ENCODE measurements around the gene LSMEM2. TPM values are rescaled to one million over a fixed set of nuclear protein-coding genes. Genes with fewer than 3 reads are reported as not detected.
"Not testable (repeated sequence)": the region's sequence is repeated elsewhere in the genome, so short reads cannot be mapped to it uniquely, and the experiment has no call there.

The LSMEM2 gene
- total RNA-seq, 1 donor from 2014 or later, result 4.8 TPM

DNA sequence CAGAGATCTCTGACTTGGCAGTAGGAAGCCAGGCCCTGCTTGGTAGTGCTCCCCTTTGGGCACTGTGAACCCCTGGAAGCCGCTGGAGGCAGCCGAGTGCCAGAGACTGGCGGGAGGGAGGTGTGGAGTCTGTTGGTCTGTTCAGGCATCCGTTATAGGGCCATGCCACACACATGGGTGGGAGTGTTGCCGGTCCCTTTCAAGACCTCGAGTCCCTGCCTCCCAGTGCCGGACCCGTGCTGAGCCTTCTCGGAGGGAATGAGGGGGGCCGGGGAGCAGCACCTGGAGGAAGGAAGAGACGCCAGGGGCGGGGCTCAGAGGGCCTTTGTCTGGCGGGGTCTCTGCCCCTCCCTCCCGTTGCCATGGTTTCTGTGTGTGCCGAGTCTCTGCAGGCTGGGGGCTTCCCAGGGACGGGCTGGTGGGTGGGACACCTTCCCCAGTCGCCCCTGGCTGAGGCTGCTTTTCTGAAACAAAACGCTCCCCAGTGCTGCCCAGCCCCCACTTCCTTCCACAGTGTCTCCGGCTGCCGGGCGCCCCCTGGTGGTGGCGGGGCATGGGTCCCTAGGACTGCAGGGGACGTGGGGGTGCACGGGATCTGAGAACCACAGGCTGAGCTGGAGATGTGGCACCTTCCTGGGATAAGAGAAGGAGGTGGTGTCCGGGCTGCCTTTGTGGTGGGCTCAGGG lies 32.9 kb upstream of the LSMEM2 start:
- peak; percentile 88 for DNase-seq (ENCODE audit: low spot score)

DNA sequence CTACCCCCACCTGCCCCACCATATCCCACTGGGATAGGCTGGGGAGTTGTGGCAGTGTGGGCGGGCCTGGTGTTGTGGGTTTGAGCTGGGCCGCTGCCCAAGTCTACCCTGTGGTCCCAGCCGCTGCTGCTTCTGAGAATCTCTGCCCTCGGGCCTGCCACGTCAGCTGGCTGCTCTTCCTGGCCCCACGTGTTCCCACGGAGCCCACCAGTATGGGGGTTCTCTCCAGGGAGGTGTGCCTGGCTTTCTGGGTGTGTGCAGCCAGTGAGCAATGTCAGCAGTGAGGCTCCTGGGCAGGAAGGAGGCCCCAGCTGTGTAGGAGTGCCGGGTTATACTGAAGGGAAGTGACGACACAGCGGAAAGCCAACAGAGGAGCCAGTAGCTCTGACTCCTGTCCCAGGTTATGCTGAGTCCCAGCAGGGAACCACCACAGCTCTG lies 32.4 kb upstream of the LSMEM2 start:
- peak; percentile 86 for DNase-seq (ENCODE audit: low spot score)

DNA sequence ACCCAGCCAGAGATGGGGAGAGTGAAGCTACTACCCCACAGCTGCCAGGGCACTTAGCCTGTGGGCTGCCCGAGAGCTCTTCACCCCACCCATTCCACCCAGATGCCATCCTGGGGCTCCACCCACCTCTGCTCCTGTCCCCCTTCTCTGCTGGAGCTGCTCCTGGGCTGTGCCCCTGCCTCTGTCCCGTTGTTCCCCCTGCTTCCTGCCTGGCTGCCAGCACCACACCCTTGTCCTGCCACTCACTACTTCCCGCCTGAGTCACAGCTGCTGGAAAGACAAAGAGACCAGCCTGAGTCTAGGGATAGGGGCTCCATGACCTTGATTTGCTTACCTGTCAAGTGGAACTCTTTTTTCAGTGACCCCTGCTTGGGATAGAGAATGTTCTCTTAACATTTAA lies 30.5 kb upstream of the LSMEM2 start:
- DNase-seq (ENCODE audit: low spot score), result no peak

DNA sequence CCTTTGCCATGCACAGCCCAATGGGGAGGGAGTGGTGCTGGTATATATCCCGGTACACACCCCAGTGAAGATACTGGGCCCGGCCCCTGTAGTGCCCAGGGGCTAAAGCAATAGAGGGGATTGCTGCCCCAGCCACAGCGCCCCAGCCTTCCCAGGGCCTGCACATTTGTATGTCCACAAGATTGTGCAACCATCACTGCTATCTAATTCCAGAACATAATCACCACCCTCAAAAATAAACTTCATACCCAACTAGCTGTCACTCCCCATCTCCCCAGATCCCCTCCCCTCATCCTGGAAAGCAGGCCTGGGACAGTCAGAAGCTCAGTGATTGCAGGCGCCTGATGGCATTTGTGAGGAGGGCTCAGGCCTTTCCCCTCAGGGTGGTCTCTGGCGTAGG lies 29.4 kb upstream of the LSMEM2 start:
- DNase-seq (ENCODE audit: low spot score), result no peak

DNA sequence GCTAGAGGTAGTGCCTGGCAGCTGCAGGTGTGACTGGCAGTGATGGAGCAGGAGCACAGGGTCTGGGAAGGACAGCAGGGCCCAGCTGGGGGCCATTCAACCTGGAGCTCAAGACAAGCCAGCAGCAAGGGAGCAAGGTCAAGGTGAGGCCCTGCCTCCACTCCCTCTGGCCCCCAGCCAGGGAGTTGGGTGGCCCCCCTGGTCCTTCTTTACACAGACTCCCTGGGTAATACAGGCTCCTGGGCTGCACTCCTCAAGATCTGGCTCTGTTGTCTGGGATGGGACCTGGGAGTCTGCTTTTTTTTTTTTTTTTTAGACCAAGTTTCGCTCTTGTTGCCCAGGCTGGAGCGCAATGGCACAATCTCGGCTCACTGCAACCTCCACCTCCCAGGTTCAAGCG lies 28.4 kb upstream of the LSMEM2 start:
- no peak for DNase-seq (ENCODE audit: low spot score)

DNA sequence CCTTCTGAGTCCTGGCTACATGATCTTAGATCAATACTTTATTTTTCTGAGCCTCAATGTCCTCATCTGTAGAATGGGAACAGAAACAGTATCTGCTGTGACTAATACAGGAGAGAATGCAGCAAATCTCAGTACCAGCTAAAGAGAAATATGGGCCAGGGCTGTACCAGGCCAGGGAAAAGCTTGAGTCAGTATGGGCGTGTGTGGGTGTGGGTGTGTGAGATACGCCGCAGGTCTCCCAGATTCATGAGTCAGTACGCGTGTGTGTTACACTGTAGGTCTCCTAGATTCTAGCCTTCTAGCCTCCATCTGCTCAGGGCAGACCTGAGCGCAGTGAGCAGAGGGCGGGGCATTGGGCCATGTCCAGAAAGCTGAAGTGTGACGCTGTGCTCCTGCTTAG lies 27.7 kb upstream of the LSMEM2 start:
- no peak for DNase-seq (ENCODE audit: low spot score)

DNA sequence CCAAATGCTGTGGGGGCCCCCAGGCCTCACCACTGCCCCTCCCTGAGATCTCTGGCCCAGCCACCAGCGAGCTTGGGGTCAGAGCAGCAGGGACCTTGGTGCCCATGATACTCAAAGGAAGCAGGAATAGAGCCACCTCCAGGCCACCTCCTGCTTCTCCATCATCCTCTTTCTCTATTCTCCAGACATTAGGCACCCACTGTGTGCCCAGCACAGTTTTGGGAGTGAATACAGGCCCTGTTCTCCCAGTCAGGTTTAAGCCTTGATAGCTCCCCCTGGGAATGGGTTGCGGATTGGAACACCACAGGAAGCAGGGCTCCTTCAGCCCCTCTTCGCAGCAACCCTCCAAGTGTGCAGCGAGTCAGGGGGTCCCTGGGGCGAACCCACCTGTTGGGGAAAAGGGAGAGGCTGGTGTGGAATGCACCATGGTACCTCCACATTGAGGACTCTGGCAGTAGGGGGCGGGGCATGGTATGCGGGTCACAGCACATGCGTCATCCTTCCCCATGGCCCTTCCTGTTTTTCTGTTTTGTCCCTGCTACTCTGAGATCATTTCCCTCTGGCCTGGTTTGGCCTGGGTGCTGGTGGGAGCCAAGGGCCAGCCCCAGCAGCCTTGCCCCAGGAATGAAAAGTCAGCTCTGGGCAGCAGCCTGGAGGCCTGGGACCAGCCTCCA lies 24.2 kb upstream of the LSMEM2 start:
- no peak for DNase-seq (ENCODE audit: low spot score)

DNA sequence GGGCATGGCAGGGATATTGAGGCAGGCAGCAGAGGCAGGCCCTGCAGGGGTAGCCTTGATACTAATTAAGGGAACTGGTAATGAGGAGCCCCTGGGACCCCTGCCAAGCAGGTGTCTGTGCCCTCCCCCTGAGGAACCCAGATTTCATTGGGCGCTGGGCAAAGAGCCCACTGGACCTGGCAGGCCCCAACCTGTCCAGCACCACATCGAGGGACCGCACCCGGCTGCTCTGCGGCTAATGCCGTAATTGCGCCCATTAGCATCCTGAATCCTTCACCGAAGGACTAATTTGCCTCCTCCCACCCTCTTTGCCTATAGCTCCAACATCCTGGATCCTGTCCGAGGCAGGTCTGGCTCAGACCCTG lies 23.7 kb upstream of the LSMEM2 start:
- no peak for DNase-seq (ENCODE audit: low spot score)

DNA sequence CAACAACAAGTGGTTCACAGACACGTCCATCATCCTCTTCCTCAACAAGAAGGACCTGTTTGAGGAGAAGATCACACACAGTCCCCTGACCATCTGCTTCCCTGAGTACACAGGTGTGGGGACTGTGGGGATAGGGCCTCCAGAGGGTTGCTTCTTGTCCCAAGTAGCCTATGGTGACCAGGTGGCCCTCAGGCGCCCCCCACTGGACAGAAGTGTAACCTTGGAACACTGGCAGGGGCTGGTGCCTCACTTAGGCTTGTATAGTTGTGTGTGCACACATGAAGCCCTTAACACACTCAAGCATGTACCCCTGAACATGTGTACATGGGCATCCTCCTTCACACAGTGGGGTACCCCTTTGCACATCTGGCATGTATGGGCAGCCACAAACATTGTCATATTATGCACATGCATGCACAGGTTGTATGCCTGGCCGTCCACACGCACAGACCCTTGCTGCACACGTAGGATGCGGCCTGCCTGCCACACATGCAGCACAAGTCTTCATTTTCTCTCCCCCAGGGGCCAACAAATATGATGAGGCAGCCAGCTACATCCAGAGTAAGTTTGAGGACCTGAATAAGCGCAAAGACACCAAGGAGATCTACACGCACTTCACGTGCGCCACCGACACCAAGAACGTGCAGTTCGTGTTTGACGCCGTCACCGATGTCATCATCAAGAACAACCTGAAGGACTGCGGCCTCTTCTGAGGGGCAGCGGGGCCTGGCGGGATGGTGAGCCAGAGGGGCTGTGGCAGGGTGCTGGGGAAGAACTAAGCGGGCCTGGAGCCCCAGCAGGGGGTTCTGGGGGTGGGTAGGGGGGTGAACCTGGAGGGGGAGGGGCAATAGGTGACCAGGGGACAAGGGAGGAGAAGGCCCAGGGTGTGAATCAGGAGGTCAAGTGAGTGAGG lies 21.7 kb upstream of the LSMEM2 start:
- no peak for DNase-seq (ENCODE audit: low spot score)

DNA sequence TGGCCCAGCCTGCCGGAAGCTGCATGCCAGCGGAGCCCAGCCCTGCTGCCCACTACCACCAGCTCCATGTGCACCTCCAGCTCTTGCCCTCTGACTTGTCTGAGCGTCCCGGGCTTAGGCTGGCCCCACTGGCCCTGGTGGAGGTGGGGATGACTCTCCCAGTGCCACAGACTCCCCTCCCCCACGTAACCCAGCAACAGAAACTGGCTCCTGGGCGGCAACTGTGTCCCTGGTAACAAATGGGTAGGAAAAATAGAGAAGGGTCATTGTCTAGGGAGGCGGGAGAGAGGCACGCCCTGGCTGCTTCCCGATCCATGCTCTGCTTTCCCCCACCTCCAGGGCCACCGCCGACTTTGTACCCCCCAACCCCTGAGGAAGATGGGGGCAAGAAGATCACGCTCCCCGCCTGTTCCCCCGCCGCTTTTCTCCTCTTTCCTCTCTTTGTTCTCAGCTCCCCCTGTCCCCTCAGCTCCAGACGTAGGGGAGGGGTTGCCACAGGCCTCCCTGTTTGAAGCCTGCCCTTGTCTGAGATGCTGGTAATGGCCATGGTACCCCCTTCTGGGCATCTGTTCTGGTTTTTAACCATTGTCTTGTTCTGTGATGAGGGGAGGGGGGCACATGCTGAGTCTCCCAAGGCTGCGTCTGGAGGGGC lies 20.7 kb upstream of the LSMEM2 start:
- no peak for DNase-seq (ENCODE audit: low spot score)

DNA sequence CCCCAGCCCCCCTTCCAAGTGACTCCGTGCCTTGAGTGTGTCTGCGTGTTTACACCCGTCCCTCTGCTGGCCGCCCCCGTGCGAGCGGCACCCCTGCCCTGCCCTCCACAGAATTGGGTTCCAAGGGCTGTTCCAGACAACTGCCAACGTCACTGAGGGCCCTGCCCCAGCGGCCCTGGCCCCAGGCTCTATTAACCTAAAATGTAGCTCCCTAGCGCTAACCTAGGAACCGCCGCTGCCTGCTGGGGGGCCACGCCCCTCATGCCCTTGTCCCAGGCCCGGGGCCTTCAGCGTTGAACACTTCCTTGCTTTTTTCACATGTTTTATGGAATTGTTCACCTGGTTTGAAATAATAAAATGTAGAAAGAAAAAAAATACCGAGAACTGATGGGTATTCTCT lies 19.9 kb upstream of the LSMEM2 start:
- DNase-seq (ENCODE audit: low spot score), result no peak

DNA sequence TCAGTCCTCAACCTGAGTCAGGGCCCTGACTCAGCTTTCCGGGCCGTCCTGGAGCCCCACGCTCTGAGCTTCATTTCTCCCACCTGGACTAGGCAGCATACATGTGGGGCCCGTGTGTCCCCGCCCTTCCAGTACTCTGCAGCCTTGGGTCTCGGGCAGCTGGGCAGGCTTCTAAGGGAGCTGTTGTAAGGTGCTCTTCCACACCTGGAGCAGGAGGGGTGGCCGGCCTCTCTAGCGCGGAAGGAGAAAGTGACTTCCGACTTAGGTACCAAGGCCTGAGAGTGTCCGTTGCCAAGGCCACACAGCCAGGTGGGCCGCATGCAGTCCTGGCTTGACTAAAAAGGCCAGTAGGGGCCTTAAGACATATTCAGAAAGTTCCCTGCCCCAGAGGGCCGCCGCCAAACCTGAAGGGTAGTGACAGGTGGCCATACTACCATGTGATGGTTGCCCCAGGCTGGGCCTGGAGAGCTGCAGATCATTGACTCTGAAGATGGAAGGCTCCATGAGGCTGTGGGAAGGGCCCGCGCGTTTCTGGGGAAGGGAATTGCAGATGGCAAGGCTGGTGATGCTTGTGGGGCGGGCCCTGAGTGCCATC lies 19.4 kb upstream of the LSMEM2 start:
- DNase-seq (ENCODE audit: low spot score), result no peak

DNA sequence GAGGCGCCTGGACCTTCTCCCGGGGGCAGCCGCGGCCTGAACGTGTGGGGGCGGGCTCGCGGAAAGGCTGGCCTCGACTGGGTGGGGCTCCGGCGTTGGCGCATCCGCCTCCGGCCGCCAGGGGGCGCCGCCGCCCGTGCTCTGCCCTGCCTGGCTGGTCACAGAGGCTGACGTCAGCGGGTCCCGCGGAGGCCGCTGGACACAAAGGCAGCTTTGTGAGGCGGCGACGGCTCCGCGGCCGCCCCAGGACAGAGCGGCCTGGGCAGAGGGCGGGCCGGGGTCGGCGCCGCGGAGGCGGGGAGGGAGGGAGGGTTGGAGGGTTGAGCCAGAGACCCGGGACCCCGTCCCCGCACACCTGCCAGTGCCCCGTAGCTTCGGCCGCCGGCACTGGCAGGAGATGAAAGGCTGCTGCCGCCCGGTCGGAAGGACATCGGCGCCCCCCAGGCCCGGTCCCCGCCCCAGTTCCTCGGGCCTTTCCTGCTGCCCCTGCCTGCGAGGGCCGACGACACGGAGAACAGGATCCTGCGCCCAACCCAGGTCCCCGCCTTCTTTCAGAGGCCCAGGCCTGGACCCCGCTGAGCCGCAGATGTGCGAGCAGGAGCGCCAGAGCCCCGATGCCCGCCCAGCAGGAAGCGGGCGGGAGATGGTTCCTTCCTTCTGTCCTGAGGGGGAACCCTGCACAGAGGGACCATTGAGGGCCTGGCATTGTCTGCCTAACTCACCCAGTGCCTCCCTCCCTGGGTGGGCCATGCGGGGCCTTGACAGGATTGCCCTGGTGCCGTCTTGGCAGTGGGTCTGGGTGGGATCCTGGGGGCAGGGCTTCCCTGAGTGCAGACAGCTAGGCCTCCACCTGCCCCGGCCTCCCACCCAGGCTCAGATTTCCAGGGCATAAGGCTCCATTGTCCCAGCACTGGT lies 18.6 kb upstream of the LSMEM2 start:
- peak; percentile 95 for DNase-seq (ENCODE audit: low spot score)

DNA sequence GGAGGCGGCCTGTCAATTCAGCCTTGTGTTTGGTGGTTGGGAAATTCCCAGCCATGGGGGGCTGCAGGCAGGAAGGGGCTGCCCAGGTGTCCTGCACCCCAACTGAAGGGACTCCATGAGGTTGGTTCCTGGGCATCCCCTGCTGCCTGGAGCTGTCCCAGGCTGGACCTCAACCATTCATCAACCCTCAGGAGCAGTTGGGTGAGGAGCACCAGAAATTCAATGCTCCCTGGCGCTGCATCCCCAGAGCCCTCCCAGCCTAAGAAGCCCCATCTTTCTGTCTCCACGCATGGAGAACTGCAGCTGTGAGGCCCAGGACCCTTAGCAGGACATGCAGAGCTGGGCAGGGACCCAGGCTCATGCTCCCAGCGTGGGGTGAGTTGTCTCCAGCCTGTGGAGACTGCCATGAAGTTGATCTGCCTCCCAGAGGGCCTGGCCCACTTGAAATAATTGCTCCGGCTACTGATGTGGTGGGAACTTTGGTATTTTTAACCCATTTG lies 17.9 kb upstream of the LSMEM2 start:
- DNase-seq (ENCODE audit: low spot score), result no peak

DNA sequence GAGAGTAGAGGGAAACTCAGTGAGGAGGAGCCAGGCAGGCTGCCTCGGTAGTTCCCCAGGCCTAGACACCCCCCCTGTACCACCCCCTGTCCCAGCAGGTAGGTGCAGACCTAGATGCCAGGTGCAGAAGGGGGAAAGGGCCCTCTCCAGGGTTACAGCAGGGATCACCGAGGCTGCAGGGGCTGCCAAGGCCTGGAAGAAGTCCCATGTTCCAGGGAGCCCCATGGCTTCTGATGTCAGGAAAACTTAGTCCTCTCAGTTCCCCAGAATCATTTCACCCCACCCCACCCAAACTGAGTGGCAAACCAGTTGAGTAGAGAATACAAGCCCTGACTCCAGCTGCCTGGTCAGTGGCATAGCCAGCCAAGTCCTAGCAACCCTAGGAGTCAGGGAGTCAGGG lies 17.4 kb upstream of the LSMEM2 start:
- no peak for DNase-seq (ENCODE audit: low spot score)

DNA sequence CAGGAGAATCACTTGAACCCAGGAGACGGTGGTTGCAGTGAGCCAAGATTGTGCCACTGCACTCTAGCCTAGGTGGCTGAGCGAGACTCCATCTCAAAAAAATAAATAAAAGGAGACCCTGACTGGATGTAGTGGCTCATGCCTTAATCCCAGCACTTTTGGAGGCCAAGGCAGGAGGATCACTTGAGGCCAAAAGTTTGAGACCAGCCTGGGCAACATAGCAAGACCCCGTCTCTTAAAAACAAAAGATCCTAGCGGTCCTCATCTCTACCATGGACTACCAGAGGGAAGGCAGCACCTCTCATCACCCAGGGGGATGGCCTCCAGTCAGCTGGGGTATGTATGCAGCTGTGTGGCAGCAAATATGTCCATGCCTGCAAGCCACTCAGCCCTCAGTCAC lies 16.7 kb upstream of the LSMEM2 start:
- not testable (repeated sequence) for DNase-seq (ENCODE audit: low spot score)

DNA sequence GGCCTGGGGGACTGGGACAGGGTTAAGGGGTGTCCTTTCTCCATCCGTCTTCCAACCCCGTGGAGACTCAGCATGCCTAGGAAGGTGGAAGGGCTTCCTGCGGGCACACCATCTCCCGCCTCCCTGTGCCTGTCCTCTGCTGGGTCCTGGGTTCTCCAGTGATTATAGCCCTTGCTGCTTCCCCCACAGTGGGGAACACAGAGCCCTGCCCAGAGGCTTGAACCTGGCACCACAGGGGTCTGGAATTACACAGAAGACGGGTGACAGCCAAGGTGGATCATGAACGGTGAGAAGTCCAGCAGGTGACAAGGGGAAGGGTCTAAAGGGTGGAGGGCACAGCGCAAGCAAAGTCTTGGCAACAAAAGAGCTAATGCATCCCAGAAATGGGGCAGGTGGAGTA lies 16.1 kb upstream of the LSMEM2 start:
- no peak for DNase-seq (ENCODE audit: low spot score)

DNA sequence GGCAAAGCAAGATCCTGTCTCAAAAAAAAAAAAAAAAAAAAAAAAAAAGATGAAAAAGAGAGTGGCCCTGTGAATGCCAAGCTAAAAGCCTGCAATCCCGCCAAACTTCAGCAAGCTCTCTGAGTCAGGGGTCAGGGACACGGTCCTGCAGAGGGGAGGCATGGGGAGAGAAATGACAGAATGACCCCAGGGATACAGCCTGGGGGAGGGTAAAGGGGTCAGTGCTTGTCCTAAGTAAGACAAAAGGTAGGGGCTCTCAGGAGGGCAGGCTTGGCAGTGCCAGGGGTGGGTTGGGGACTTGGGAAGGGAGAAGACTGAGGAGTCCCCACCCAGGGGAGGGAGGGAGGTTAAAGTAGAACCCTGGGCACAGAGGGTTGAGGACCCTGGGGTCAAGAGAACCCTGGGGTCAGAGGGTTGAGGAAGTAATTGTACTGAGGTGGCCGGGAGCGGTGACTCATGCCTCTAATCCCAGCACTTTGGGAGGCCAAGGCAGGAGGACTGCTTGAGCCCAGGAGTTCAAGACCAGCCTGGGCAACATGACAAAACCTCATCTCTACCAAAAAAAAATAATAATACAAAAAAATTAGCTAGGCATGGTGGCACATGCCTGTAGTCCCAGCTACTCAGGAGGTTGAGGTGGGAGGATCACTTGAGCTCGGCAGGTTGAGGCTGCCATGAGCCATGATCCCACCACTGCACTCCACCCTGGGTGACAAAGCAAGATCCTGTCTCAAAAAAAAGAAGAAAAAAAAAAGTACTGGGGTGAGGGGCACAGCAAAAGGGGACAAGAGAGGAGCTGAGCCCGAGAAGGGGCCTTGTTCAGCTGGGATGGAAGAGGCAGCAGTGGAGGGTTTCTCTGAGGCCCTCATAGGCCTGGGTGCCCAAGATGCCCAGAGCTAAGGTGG lies 15.2 kb upstream of the LSMEM2 start:
- no peak for DNase-seq (ENCODE audit: low spot score)

DNA sequence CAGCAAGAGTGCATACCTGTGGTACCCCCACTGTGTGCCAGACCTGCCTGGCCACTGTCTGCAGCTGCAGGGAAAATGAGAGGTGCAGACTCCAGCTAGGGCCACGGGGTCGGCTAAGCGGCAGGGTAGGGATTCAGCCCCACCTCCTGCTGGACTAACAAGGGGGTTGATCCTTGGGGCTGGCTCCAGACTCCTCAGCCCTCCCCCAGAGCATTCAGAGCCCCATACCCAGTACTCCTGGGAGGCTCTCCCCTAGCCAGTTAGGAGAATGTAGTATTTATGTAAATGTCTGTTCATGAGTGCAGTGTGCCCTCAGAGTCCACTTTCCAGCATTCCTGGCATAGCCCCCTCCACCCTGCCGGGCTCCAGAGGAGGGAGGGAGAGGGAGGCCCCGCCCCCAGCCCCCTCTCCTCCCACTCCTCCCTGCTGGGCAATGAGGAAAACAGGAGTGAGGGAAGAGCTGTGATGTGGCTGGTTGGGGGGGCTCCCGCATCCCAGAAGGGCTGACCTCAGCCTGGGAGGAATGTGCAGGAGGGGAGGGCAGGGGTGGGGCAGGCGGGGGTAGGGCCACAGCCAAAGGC lies 14.4 kb upstream of the LSMEM2 start:
- DNase-seq (ENCODE audit: low spot score), result peak; percentile 99

All from umbilical cord (tissue), 2 donors.